ENCODE measurements around the gene CFAP20DC. TPM values are rescaled to one million over a fixed set of nuclear protein-coding genes. Genes with fewer than 3 reads are reported as not detected.

Gene CFAP20DC
- total and polyA plus RNA-seq, 2 of the 8 experiments (the other 6 are each of a cell fraction or from before 2014, with no cell fraction given), result 2.2 to 2.8 TPM

DNA sequence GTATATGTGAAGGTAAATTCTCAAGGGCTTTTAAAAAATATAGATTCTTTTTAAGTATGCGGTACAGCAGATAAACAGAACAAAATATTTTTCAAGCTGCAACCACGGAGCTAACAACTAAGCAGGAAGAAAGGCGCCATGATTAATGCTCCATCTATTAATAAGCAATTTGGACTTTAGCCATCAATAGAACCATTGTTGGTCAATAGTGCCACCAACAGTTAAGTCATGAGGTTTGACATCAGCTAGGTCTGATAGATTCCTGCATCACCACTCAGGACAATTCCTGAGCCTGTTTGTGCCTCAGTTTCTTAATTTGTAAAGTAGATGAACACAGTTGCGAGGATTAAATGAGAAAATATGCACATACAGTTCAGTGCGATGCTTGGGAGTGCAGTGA, 318.2 kb downstream of the CFAP20DC start:
- Histone ChIP-seq H2BK5ac (ENCODE audit: low read depth, low read length) (no peak overlapping the region), H2BK120ac (replicated peaks; ENCODE audit: low read depth, low read length) (no peak overlapping the region), H3K9me3 (ENCODE audit: insufficient read depth in 2 of 2, low read depth in 1 of 2, low read length in 1 of 2) (no peaks in the 10 kb centered on the region; a peak in 1 of 4 replicates), H2AK5ac (ENCODE audit: low read depth, low read length) (no peak overlapping the region), H3K23me2 (ENCODE audit: low read depth, low read length) (no peaks in the 10 kb centered on the region), H3K4ac (replicated peaks; ENCODE audit: insufficient read length, low read depth, low read length) (no peak overlapping the region), H3K4me1 (replicated peaks in 1 of 4; ENCODE audit: control insufficient read depth in 3 of 4, insufficient read depth in 4 of 4, low read length in 3 of 4) (no peaks in the 10 kb centered on the region), H4K20me1 (replicated peaks in 1 of 2; ENCODE audit: control insufficient read depth in 1 of 2, insufficient read depth in 2 of 2, low read length in 2 of 2) (no peaks in the 10 kb centered on the region), H3K27me3 (replicated peaks in 1 of 4; ENCODE audit: control insufficient read depth in 3 of 4, extremely low read depth in 1 of 4, insufficient read depth in 3 of 4, low read length in 3 of 4) (no peaks in the 10 kb centered on the region), H2BK15ac (ENCODE audit: low read length) (no peak overlapping the region), H3K79me2 (ENCODE audit: control insufficient read depth in 1 of 2, insufficient read depth in 2 of 2, low read length in 2 of 2) (no peaks in the 10 kb centered on the region), H2AFZ (ENCODE audit: low read length) (no peak overlapping the region), H3K18ac (ENCODE audit: extremely low read depth, low read length) (no peak overlapping the region), H4K5ac (ENCODE audit: insufficient read length, low read depth, low read length) (no peak overlapping the region), H3K36me3 (ENCODE audit: control insufficient read depth in 2 of 4, insufficient read depth in 4 of 4, low read length in 3 of 4) (no peaks in the 10 kb centered on the region; a peak in 2 of 8 replicates), H2BK20ac (ENCODE audit: low read length) (no peak overlapping the region), H3K14ac (ENCODE audit: insufficient read length) (no peak overlapping the region), H4K91ac (replicated peaks; ENCODE audit: insufficient read length, low read length) (no peak overlapping the region), H2BK12ac (ENCODE audit: low read depth, low read length) (no peak overlapping the region), H3K79me1 (ENCODE audit: low read depth, low read length) (no peaks in the 10 kb centered on the region), H3K27ac (ENCODE audit: low read depth, low read length) (no peak overlapping the region), H3K4me2 (ENCODE audit: insufficient read depth in 1 of 2, low read depth in 2 of 2, low read length in 2 of 2) (no peak overlapping the region), H3K9ac (replicated peaks in 1 of 4; ENCODE audit: extremely low read depth in 1 of 4, low read depth in 3 of 4, low read length in 3 of 4) (no peak overlapping the region), H4K8ac (ENCODE audit: extremely low read depth, insufficient read depth, low read length) (no peak overlapping the region), H3K23ac (ENCODE audit: insufficient read length) (no peak overlapping the region), H3K4me3 (ENCODE audit: extremely low read depth in 1 of 4, insufficient read depth in 2 of 4, low read depth in 3 of 4, low read length in 4 of 4) (no peak overlapping the region), H3K56ac (replicated peaks; ENCODE audit: insufficient read length, low read depth, low read length) (no peak overlapping the region)
- TF ChIP-seq SRF (IDR thresholded peaks at IDR 0.05; ENCODE audit: low read depth, low read length) (no peak), SUZ12 (IDR thresholded peaks at IDR 0.05; ENCODE audit: low read length) (no peak), GTF2F1 (IDR thresholded peaks at IDR 0.05; ENCODE audit: borderline replicate concordance, low read depth, low read length) (no peak), EZH2 (IDR thresholded peaks at IDR 0.05; ENCODE audit: low read depth, low read length, severe bottlenecking) (no peak), EGR1 (IDR thresholded peaks at IDR 0.05; ENCODE audit: borderline replicate concordance, low read depth, low read length) (no peak), HDAC2 (IDR thresholded peaks at IDR 0.05; ENCODE audit: borderline replicate concordance in 1 of 2, low read depth in 2 of 2, low read length in 2 of 2) (no peak), YY1 (IDR thresholded peaks at IDR 0.05; ENCODE audit: low read depth, low read length) (no peak), EP300 (IDR thresholded peaks at IDR 0.05; ENCODE audit: borderline replicate concordance in 1 of 2, low read depth in 2 of 2, low read length in 2 of 2) (no peak), TEAD4 (IDR thresholded peaks at IDR 0.05; ENCODE audit: low read depth, low read length) (no peak), SAP30 (IDR thresholded peaks at IDR 0.05; ENCODE audit: insufficient read depth, insufficient replicate concordance, low read length) (no peak), POLR2A (IDR thresholded peaks at IDR 0.05; ENCODE audit: control extremely low read depth in 1 of 2, low read depth in 2 of 2, low read length in 2 of 2) (no peak), GABPA (IDR thresholded peaks at IDR 0.05; ENCODE audit: borderline replicate concordance, insufficient read depth, low read length) (no peak)
- TF ChIP-seq, protein P1, sequence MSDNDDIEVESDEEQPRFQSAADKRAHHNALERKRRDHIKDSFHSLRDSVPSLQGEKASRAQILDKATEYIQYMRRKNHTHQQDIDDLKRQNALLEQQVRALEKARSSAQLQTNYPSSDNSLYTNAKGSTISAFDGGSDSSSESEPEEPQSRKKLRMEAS (IDR thresholded peaks at IDR 0.05), result no peak
- FAIRE-seq (no peak), DNase-seq (ENCODE audit: low read depth in 1 of 2, low spot score in 2 of 2) (no peak)
- POLR2A ChIA-PET (ENCODE audit: partially characterized antibody), result no interaction called here
- CTCF ChIA-PET (ENCODE audit: partially characterized antibody), result interaction anchor here (1.4 to 2.9 kb wide), 2 partner anchors 74 to 102 kb away, joined by 4 to 12 read pairs; no protein-coding TSS in a partner anchor
- 92% methylated on average over 5 of the region's 5 CpGs; no CpG with 5 or more reads in 1 of the 2 experiments for WGBS, 2 experiments (ENCODE audit: extremely low coverage in 1 of 2, insufficient coverage in 1 of 2, insufficient read length in 1 of 2, insufficient replicate concordance in 2 of 2, low coverage in 1 of 2, low lambda C conversion rate in 2 of 2, missing lambda C conversion rate in 1 of 2)

Data from H1 (cell line).